K562 (cell line): ENCODE data around the gene ERICH2. TPM values are rescaled to one million over a fixed set of nuclear protein-coding genes. Genes with fewer than 3 reads are reported as not detected.

Experiments
- CBFA2T3 ChIP-seq: fragments of 450-650 bp; IDR thresholded peaks from 2 replicates; pipeline ENCODE4 v1.6.1; 2017
- DACH1 ChIP-seq: fragments of 450-650 bp; IDR thresholded peaks from 2 replicates; pipeline ENCODE4 v1.6.1; 2018; ENCODE audit not compliant: partially characterized antibody
- DDX20 ChIP-seq: fragments of 450-650 bp; IDR thresholded peaks from 2 replicates; pipeline ENCODE4 v1.6.1; 2016; ENCODE audit warnings: missing genetic modification characterization, low read depth, mild to moderate bottlenecking, missing compliant biosample characterization, moderate library complexity
- DPF2 ChIP-seq: fragments of 450-650 bp; IDR thresholded peaks from 2 replicates; pipeline ENCODE4 v1.6.1; 2016
- HDGF ChIP-seq: fragments of 450-650 bp; IDR thresholded peaks from 2 replicates; pipeline ENCODE4 v1.6.1; 2016
- HNRNPLL ChIP-seq: fragments of 200-400 bp; formaldehyde crosslinking; IDR thresholded peaks from 2 replicates; pipeline ENCODE4 v1.6.1; 2017; ENCODE audit warnings: low read length, low read depth, mild to moderate bottlenecking; ENCODE audit not compliant: poor library complexity, severe bottlenecking
- KAT7 ChIP-seq: sonication (generic); formaldehyde crosslinking; IDR thresholded peaks from 2 replicates; pipeline ENCODE4 v1.8.0; 2022; ENCODE audit warnings: missing genetic modification reagents, mild to moderate bottlenecking, borderline replicate concordance
- MEF2A ChIP-seq: IDR thresholded peaks from 2 replicates; pipeline ENCODE4 v1.6.1; 2011; ENCODE audit warnings: low read depth, mild to moderate bottlenecking, low read length, moderate library complexity; ENCODE audit not compliant: control insufficient read depth
- MYNN ChIP-seq, 2 experiments: sonication (generic); formaldehyde crosslinking in 1 of 2; IDR thresholded peaks; 2 replicates each; pipeline versions ENCODE4 v1.5.0 to v1.6.1; 2016 to 2020; ENCODE audit warnings: antibody characterized with exemption in 1 of 2, missing genetic modification reagents in 1 of 2
- NFE2L1 ChIP-seq: fragments of 450-650 bp; IDR thresholded peaks from 2 replicates; pipeline ENCODE4 v1.6.1; 2016; ENCODE audit warnings: missing genetic modification characterization, low read depth, mild to moderate bottlenecking, missing compliant biosample characterization, moderate library complexity, borderline replicate concordance
- NFIC ChIP-seq: fragments of 450-650 bp; IDR thresholded peaks from 2 replicates; pipeline ENCODE4 v1.6.1; 2017; ENCODE audit warnings: mild to moderate bottlenecking, inconsistent platforms
- RAD21 ChIP-seq, 2 experiments: fragments of 250-450 bp in 1 of 2; fragments of 450-650 bp in 1 of 2; sonication (Bioruptor Pico) in 1 of 2; formaldehyde crosslinking in 1 of 2; IDR thresholded peaks in 1 of 2; conservative IDR thresholded peaks in 1 of 2; 2 replicates each; pipeline versions ENCODE4 v1.4.0 to v1.8.0; 2020 to 2022; ENCODE audit warnings: mild to moderate bottlenecking in 2 of 2, moderate library complexity in 1 of 2
- RBM25 ChIP-seq: fragments of 200-400 bp; formaldehyde crosslinking; IDR thresholded peaks from 2 replicates; pipeline ENCODE4 v1.6.1; 2018; ENCODE audit warnings: low read length, low read depth, moderate library complexity; ENCODE audit not compliant: severe bottlenecking
- SRF ChIP-seq, 2 experiments: fragments of 250-450, 450-650 bp in 1 of 2; sonication (Bioruptor Pico) in 1 of 2; sonication (generic) in 1 of 2; formaldehyde crosslinking; IDR thresholded peaks; 2 replicates each; pipeline versions ENCODE4 v1.5.0 to v1.5.1; 2020 to 2022; ENCODE audit warnings: mild to moderate bottlenecking in 1 of 2, missing genetic modification reagents in 1 of 2
- TFAM ChIP-seq: fragments of 250-450 bp; sonication (Bioruptor Pico); conservative IDR thresholded peaks from 2 replicates; pipeline ENCODE4 v1.5.0; 2021; ENCODE audit warnings: mild to moderate bottlenecking, moderate library complexity
- ZNF143 ChIP-seq: sonication (generic); formaldehyde crosslinking; IDR thresholded peaks from 2 replicates; pipeline ENCODE4 v1.9.0; 2022; ENCODE audit warnings: mild to moderate bottlenecking, missing genetic modification reagents
- ZNF23 ChIP-seq: fragments of 250-450 bp; sonication (Bioruptor Pico); IDR thresholded peaks from 2 replicates; pipeline ENCODE4 v1.4.0; 2020; ENCODE audit warnings: mild to moderate bottlenecking
- polyA plus RNA-seq, 8 experiments: library from polyadenylated mRNA; depleted of rRNA in 4 of 8; stranded (reverse) in 5 of 8; unstranded in 3 of 8; fragments of >200 nt; fragmentation: Nextera tagmentation in 2 of 8; fragmentation: Illumina TruSeq in 1 of 8; extraction: Ambion mirVana in 2 of 8; extraction: Trizol in 1 of 8; gene quantifications; 2 replicates each; pipeline versions ENCODE4 v1.2.1 to v1.2.3, GENCODE V29; 2011 to 2014; ENCODE audit warnings: inconsistent platforms in 1 of 8, missing spikeins in 1 of 8
- total RNA-seq, 7 experiments: library from RNA; depleted of rRNA in 6 of 7; stranded (reverse); fragments of >200 nt in 6 of 7; fragmentation: Illumina TruSeq in 2 of 7; extraction: Trizol in 2 of 7; gene quantifications; 2 replicates each; pipeline versions ENCODE4 v1.2.1 to v1.2.3, GENCODE V29; 2011 to 2021; ENCODE audit warnings: low replicate concordance in 1 of 7
- TF ChIP-seq, protein P1 (sequence below): fragments of 450-650 bp; formaldehyde crosslinking; conservative IDR thresholded peaks from 2 replicates; pipeline ENCODE4 v1.4.0; 2022; ENCODE audit warnings: mild to moderate bottlenecking, missing genetic modification characterization
- TF ChIP-seq, protein P2 (sequence below): fragments of 450-650 bp; IDR thresholded peaks from 2 replicates; pipeline ENCODE4 v1.7.1; 2018; ENCODE audit warnings: mild to moderate bottlenecking, low read depth; ENCODE audit not compliant: partially characterized antibody
- TF ChIP-seq, protein P3 (sequence below): fragments of 450-650 bp; IDR thresholded peaks from 2 replicates; pipeline ENCODE4 v1.6.1; 2017; ENCODE audit warnings: antibody characterized with exemption
- TF ChIP-seq, protein P4 (sequence below), 2 experiments: fragments of 450-650 bp in 1 of 2; sonication (generic) in 1 of 2; formaldehyde crosslinking in 1 of 2; IDR thresholded peaks in 1 of 2; conservative IDR thresholded peaks in 1 of 2; 2 replicates each; pipeline versions ENCODE4 v1.6.1 to v1.8.1; 2016 to 2023; ENCODE audit warnings: mild to moderate bottlenecking in 2 of 2, moderate library complexity in 2 of 2, inconsistent platforms in 1 of 2, missing genetic modification reagents in 1 of 2

Gene ERICH2
- total and polyA plus RNA-seq, 9 of the 15 experiments (the other 6 are each of a cell fraction or from before 2014, with no cell fraction given) = 0.85 to 2.4 (median 1.6) TPM

DNA sequence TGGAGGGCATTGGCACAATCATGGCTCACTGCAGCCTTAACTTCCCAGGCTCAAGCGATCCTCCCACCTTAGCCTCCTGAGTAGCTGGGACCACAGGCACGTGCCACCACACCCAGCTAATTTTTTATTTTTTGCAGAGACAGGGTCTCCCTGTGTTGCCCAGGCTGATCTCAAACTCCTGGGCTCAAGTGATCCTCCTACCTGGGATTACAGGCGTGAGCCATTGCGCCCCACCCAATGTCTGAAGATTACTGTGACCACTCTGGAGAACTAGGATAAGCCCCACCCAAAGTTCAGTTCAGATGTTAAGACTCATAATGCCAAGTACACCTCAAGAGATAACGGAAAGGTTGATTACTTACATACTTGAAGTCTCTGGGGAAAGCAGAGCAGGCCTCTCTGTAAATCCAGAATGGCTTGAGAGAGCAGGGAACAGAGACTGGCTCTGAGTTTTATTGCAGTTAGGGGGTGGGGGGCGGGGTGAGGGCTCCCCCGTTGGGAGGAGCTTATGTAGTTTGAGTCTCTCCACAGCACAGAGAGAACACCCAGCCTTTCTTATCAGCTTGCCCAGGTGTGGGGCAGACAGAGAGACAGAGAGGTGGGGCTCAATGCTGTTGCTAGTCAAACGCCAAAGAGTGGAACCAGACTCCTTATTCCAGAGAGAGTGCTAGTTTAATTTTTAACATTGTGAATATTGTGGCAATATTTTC, 26.5 kb upstream of the ERICH2 start (continued):
- TF ChIP-seq ZNF143 (CRISPR knock-in tag) = no peak
- TF ChIP-seq RBM25 = no peak
- peak; percentile 83; the same call in 1 of the 2 replicates for TF ChIP-seq KAT7 (CRISPR knock-in tag)
- TF ChIP-seq DACH1 = no peak
- no peak for TF ChIP-seq TFAM
- TF ChIP-seq NFE2L1 (tag) = no peak
- 0 out of 2 replicates have a peak, but pooled peaks have one; percentile 2 for TF ChIP-seq MYNN (IDR thresholded peaks at IDR 0.05)
- TF ChIP-seq MYNN (CRISPR knock-in tag; IDR thresholded peaks at IDR 0.05) = no peak
- TF ChIP-seq, protein P1, sequence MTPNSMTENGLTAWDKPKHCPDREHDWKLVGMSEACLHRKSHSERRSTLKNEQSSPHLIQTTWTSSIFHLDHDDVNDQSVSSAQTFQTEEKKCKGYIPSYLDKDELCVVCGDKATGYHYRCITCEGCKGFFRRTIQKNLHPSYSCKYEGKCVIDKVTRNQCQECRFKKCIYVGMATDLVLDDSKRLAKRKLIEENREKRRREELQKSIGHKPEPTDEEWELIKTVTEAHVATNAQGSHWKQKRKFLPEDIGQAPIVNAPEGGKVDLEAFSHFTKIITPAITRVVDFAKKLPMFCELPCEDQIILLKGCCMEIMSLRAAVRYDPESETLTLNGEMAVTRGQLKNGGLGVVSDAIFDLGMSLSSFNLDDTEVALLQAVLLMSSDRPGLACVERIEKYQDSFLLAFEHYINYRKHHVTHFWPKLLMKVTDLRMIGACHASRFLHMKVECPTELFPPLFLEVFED (CRISPR knock-in tag) = no peak
- no peak for TF ChIP-seq SRF (CRISPR knock-in tag; IDR thresholded peaks at IDR 0.05)
- TF ChIP-seq, protein P2, sequence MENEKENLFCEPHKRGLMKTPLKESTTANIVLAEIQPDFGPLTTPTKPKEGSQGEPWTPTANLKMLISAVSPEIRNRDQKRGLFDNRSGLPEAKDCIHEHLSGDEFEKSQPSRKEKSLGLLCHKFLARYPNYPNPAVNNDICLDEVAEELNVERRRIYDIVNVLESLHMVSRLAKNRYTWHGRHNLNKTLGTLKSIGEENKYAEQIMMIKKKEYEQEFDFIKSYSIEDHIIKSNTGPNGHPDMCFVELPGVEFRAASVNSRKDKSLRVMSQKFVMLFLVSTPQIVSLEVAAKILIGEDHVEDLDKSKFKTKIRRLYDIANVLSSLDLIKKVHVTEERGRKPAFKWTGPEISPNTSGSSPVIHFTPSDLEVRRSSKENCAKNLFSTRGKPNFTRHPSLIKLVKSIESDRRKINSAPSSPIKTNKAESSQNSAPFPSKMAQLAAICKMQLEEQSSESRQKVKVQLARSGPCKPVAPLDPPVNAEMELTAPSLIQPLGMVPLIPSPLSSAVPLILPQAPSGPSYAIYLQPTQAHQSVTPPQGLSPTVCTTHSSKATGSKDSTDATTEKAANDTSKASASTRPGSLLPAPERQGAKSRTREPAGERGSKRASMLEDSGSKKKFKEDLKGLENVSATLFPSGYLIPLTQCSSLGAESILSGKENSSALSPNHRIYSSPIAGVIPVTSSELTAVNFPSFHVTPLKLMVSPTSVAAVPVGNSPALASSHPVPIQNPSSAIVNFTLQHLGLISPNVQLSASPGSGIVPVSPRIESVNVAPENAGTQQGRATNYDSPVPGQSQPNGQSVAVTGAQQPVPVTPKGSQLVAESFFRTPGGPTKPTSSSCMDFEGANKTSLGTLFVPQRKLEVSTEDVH = no peak
- TF ChIP-seq CBFA2T3 = peak; percentile 94
- peak; percentile 55; the same call in 1 of the 2 replicates for TF ChIP-seq NFIC
- TF ChIP-seq, protein P3, sequence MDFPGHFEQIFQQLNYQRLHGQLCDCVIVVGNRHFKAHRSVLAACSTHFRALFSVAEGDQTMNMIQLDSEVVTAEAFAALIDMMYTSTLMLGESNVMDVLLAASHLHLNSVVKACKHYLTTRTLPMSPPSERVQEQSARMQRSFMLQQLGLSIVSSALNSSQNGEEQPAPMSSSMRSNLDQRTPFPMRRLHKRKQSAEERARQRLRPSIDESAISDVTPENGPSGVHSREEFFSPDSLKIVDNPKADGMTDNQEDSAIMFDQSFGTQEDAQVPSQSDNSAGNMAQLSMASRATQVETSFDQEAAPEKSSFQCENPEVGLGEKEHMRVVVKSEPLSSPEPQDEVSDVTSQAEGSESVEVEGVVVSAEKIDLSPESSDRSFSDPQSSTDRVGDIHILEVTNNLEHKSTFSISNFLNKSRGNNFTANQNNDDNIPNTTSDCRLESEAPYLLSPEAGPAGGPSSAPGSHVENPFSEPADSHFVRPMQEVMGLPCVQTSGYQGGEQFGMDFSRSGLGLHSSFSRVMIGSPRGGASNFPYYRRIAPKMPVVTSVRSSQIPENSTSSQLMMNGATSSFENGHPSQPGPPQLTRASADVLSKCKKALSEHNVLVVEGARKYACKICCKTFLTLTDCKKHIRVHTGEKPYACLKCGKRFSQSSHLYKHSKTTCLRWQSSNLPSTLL = no peak
- no peak for TF ChIP-seq RAD21 (CRISPR knock-in tag; conservative IDR thresholded peaks at IDR 0.05 in 1 of 2, IDR thresholded peaks at IDR 0.05 in 1 of 2)
- TF ChIP-seq MEF2A = no peak
- TF ChIP-seq DDX20 (tag) = no peak
- TF ChIP-seq DPF2 = peak; percentile 89
- no peak; the same call in 1 of the 2 replicates for TF ChIP-seq HDGF
- TF ChIP-seq, protein P4, sequence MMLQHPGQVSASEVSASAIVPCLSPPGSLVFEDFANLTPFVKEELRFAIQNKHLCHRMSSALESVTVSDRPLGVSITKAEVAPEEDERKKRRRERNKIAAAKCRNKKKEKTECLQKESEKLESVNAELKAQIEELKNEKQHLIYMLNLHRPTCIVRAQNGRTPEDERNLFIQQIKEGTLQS (IDR thresholded peaks at IDR 0.05) = no peak
- TF ChIP-seq, protein P4 (CRISPR knock-in tag; conservative IDR thresholded peaks at IDR 0.05) = no peak
- TF ChIP-seq ZNF23 = no peak
- TF ChIP-seq HNRNPLL = peak; percentile 13
